Measurements from ENCODE around the gene SDHD. TPM values are rescaled to one million over a fixed set of nuclear protein-coding genes. Genes with fewer than 3 reads are reported as not detected.
A peak's percentile ranks its signal among the peaks of the same experiment; 100 is the strongest.

Gene SDHD
- total and polyA plus RNA-seq, 4 donors, result 154 to 277 (median 177) TPM

GRCh38 chr11:112073941-112074811 is 12.5 kb upstream of the SDHD start, which contains the start of the genes NKAPD1 and PIH1D2:
TSS of gene NKAPD1 (plus strand) at chr11:112074299. CDS start at chr11:112075575, 1,276 bp downstream.
TSS of gene PIH1D2 (minus strand) at chr11:112074017. CDS start at chr11:112073174, 843 bp downstream.
- peak within 1 kb of the TSS; percentile 75 to 88 for H3K27ac ChIP-seq (ENCODE audit: low read depth in 1 of 2, low read length in 2 of 2)
- peak; percentile 79 for DNase-seq (ENCODE audit: low spot score)

More at GRCh38 chr11:112073941-112074811, 12.5 kb upstream of the SDHD start, which contains the start of the genes NKAPD1 and PIH1D2:
- Histone ChIP-seq H3K4me1 (ENCODE audit: control insufficient read depth in 4 of 4, insufficient read depth in 4 of 4, low read length in 3 of 4) (peaks cover 0 to 13% (median 12%) of the 10 kb centered on the region in 4 donors), H3K27me3 (ENCODE audit: control insufficient read depth in 4 of 4, insufficient read depth in 4 of 4, low read length in 3 of 4) (no peaks in the 10 kb centered on the region), H3K9me3 (ENCODE audit: control insufficient read depth in 4 of 4, low read length in 3 of 4) (no peaks in the 10 kb centered on the region), H3K36me3 (ENCODE audit: control insufficient read depth in 4 of 4, insufficient read depth in 3 of 4, low read depth in 1 of 4, low read length in 3 of 4) (peaks cover 3 to 18% (median 13%) of the 10 kb centered on the region in 4 donors), H3K9ac (ENCODE audit: low read depth in 1 of 2, low read length in 2 of 2) (peak within 1 kb of the TSS; percentile 76 to 86), H3K4me3 (ENCODE audit: low read depth in 1 of 3, low read length in 3 of 3) (peak within 1 kb of the TSS; percentile 81 to 96 (median 92))
- WGBS, result under 1% methylated on average over 43 of the region's 43 CpGs
- TF ChIP-seq SP1 (IDR thresholded peaks at IDR 0.05) (peak; percentile 58), ZBTB33 (IDR thresholded peaks at IDR 0.05) (no peak), FOXA2 (IDR thresholded peaks at IDR 0.05) (no peak), REST (IDR thresholded peaks at IDR 0.05) (no peak), TAF1 (conservative IDR thresholded peaks at IDR 0.05) (peak; percentile 32), EGR1 (IDR thresholded peaks at IDR 0.05; ENCODE audit: low read depth in 2 of 2) (no peak), ATF3 (IDR thresholded peaks at IDR 0.05) (peak; percentile 61), NR2F2 (IDR thresholded peaks at IDR 0.05) (peak; percentile 79), MAX (IDR thresholded peaks at IDR 0.05) (peak; percentile 78), JUND (IDR thresholded peaks at IDR 0.05) (no peak), RXRA (IDR thresholded peaks at IDR 0.05) (peak; percentile 43 to 64), CTCF (IDR thresholded peaks at IDR 0.05; ENCODE audit: low read depth, low read length, missing input control) (peak; percentile 12), FOXA1 (IDR thresholded peaks at IDR 0.05) (no peak), GABPA (IDR thresholded peaks at IDR 0.05 in 1 of 2, conservative IDR thresholded peaks at IDR 0.05 in 1 of 2) (peak; percentile 99), YY1 (IDR thresholded peaks at IDR 0.05) (peak; percentile 81), HNF4G (IDR thresholded peaks at IDR 0.05) (no peak), HNF4A (conservative IDR thresholded peaks at IDR 0.05) (no peak), RAD21 (IDR thresholded peaks at IDR 0.05) (peak; percentile 24 to 34)

All from liver (tissue), 9 donors.